Globus pallidus (tissue), 1 donor: Measurements from ENCODE around the gene SOST.

ENCODE experiments used
- DNase-seq: peaks from one replicate; pipeline ENCODE4 v3.0.0-alpha.2; 2015; ENCODE audit warnings: low spot score

SOST gene

GRCh38 chr17:43741636-43742035 is 17.0 kb downstream of the SOST start:
- no peak for DNase-seq

DNA sequence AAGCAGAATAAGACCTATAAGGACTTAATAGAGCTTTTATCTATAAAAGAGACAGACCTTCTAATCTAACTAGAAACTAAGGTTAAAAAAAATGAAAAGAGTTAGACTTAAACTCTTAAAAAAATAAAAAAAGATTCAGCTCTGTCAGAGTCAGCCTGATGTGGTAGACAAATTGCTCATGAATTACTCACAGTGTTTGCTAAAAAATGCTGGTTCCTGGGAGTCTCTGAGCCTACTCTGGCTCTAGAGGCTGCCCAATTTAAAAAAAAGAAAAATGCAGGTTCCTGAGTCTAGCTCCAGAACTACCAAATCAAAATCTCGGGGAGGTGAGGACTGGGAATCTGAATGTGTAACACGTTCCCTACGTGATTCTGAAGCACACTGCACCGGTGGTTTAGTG is 18.1 kb downstream of the SOST start:
- no peak for DNase-seq

GRCh38 chr17:43737722-43738121 is 20.9 kb downstream of the SOST start:
- no peak for DNase-seq

- DNase-seq, result no peak
These were observed 22.2 kb downstream of the SOST start for GRCh38 chr17:43736389-43736788.

DNA sequence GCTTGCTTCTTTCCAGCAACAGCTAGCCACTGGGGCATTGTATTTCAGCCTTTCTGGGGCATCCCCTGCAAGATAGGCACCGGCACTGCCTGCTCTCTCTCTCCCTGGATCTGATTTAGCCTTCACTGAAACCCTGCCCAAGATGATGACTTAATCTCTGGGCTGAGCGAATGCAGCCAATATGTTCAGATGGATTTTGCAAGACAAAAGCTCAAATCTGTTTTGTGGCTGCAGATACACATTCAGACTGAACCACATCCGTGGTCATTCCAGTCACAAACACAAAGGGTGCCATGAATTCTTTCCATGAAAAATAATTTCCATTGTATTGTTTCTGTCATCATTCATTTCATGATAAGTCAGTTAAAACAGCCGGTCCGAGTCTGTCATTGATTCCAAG is 24.2 kb downstream of the SOST start:
- no peak for DNase-seq

- no peak for DNase-seq
These were observed 24.6 kb downstream of the SOST start for GRCh38 chr17:43733956-43734355.

GRCh38 chr17:43732958-43733357 is 25.6 kb downstream of the SOST start:
- DNase-seq, result no peak

- no peak for DNase-seq
These were observed 30.5 kb downstream of the SOST start for GRCh38 chr17:43728081-43728480.

DNA sequence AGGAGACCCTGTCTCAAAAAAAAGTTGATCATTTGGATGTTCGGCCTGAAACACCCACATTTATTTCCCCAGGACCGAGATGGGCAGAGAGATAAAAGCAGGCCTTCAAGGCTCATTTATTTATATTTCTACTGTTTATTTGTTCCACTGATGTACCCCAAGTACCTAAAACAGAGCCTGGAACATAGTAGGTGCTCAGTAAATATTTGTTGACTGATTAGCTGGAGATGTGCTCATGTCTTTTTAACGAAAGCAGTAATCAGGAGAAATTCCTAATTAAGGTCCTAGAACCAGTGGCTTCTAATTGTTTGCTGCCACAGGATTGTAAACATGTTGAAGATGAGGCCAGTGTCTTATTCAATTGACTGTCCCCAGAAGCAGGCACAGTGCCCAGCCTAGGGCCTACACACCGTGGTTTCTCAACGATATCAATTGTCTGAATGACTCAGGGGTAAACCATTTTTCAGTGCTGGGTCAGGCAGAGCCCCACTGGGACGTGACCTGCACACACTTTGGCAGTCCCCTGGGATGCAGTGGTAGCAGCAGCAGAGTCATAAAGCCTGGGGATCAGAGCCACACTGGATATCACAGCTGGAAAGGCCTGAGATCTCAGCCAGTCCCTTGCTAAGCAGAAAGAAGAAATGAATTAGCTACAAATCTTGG is 34.8 kb downstream of the SOST start:
- no peak for DNase-seq

- DNase-seq, result no peak
These were observed 35.5 kb downstream of the SOST start for GRCh38 chr17:43722870-43723665.

GRCh38 chr17:43722269-43722619 is 36.3 kb downstream of the SOST start:
- DNase-seq, result no peak

- no peak for DNase-seq
These were observed 36.9 kb downstream of the SOST start for GRCh38 chr17:43721537-43722268.

DNA sequence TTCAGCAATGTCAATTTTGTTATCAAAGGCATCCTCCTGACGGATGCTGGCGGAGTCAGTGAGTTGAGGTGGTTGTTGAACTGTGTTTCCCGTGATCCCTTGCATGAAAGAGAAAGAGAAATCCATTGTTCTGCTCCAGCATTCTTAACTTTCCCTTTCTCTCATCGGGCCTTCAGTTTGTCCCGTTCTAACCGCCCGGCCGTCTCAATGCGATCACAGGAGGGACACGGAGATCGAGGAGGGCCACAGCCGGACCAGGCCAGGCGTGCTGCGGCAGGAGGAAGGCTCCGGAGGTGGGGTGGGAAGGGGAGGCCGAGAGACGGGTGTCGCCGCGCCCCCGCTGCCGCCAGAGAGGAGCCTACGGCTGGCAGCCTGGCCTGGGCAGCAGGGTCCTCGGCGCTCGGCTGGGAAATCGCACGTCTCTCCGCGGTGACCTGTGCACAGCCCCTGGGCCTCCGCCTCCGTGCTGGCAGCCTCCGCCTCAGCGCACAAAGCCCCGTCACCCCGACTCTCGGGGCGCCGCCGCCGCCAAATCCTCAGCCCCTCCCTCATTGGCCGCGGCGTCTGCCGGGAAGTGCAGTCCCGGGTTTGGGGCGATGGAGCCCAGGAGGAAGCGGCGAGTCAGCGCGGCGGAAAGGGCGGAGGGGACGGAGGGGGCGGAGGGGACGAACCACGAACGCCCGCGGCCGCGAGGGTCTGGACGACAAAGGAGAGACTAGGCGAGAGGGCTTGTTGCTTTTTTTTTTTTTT is 38.1 kb downstream of the SOST start:
- DNase-seq, result peak; percentile 73

GRCh38 chr17:43719578-43719977 is 39.0 kb downstream of the SOST start:
- peak; percentile 29 for DNase-seq

DNA sequence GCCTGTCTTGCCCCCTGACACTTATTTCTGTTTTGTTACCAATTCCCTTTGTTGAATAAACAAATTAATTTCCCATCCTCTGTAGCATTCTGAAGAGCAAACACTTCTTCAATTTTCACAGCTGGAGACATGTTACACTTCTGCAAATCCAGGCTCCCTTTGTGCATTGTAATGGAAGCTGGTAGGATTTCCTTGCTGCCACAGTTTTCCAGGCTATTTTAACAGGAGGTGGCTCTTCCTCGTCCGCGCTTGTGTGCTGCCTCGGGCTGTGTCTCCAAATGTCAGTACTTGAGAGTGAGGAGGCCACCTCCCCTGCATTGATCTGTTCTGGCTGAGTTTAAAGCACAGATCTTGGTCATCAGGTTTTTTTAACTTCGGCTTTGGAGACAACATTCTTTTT is 40.0 kb downstream of the SOST start:
- no peak for DNase-seq

- no peak for DNase-seq
These were observed 40.7 kb downstream of the SOST start for GRCh38 chr17:43717913-43718312.

DNA sequence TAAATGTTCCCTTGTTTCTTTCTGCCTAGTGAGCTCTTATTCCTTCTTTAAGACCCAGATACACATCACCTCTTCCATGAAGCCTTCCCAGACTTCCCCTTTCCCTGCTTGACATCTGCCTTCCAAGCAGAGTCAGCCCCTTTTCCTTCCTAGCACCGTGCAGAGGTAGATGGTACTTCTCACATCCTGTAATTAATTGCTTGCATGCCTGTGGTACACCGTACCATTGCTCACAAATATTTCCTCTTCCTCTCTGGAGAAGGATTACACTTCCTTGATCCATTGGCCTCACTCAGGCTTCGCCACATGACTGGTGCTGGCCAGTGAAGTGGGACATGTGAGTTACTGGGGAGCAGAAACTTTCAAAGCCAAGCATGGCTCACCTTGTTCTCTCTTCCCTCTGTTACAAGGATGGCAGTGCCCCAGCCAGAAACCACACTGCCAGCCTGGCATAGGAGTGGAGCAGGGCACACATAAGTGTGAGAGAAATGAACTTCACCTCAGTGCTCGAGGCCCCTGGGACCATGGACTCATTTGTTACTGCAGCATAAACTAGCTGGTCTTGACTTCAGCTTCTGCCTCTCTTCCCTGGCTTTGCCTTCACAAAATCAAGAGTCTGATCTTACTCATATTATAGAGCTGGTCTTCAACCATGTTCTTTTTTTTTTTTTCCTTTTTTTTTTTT is 44.0 kb downstream of the SOST start:
- DNase-seq, result no peak

DNA sequence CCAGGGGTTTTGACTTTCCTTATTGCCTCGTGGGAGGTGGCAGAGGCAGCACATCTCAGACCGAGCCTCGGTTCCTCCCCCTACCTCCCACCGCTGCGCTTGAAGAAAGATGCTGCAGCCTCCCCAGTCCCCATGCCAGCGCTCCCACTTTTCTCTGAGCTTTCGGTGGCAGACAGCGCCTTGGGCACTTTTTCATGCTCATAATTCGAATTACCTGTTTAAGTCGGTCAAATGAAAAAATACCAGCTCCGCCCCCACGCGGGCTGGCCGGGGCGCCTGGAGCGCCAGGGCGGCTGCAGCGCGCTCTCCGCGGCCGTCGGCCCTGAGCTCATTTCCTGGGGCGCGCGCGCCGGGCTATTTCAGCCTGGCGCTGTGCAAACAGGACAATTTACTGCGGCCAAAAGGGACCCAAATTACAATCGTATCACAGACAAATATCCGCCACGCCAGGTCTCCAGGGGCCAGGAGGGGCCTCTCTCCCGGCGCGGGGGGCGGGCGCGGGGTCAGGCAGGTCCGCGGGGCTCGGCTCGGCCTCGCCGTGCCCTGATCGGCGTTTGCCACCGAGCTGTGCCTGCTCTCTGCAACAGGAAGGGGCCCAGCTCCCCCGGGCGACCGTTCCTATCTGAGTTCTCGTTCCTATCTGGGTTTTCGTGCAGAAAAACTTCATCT is 45.0 kb downstream of the SOST start:
- DNase-seq, result no peak

DNA sequence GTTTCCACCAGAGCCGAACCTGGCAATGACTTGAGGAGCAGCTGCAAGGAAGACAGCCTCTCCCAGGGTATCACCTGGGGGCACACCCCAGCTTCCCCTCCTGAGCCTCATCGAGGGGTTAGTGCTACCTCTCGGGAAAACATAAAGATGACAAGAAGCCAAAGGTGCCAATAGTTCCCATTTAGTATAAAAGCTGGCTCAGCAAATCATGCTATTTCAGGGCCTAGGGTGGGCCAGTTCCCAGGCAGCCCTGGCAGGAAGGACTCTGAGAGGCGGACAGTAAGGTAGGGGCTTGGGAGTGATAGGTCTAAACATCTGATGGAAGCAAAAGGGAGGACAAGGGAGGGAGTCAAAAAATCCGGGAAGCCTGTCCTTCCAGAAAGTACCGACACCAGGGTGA is 46.2 kb downstream of the SOST start:
- DNase-seq, result no peak

GRCh38 chr17:43710101-43710500 is 48.5 kb downstream of the SOST start:
- DNase-seq, result no peak

DNA sequence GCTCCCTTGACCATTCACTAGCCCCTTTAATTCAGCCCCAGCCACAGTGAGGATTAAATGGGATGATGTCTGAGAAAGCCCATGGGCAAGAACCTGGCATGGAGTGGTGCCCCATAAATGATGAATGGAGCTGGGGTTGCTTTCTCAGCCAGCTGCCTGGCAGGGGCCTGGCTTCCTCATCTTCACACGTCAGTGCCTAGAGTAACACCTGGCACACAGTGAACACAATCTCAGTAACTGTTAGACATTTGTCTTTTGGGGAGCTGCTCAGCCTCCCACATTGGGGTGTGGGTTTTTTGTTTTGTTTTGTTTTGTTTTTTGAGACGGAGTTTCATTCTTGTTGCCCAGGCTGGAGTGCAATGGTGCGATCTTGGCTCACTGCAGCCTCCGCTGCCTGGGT is 49.4 kb downstream of the SOST start:
- no peak for DNase-seq
